Dermis microvascular lymphatic vessel endothelial cell (primary cell): Measurements from ENCODE around the gene ZNF428. TPM values are rescaled to one million over a fixed set of nuclear protein-coding genes. Genes with fewer than 3 reads are reported as not detected.
"Not testable (repeated sequence)": the region's sequence is repeated elsewhere in the genome, so short reads cannot be mapped to it uniquely, and the experiment has no call there.

Source experiments
- DNase-seq, 2 donors: peaks; one replicate each; pipeline versions ENCODE4 v3.0.0 to v3.0.0-alpha.2; 2010; ENCODE audit warnings: low read depth in 2 of 2
- total RNA-seq: library from RNA; depleted of rRNA; stranded (reverse); fragments of >200 nt; gene quantifications from 2 replicates; pipeline ENCODE4 v1.2.1, GENCODE V29; 2014

Gene ZNF428
- total RNA-seq, 1 donor from 2014 or later: 55.1 TPM

DNA sequence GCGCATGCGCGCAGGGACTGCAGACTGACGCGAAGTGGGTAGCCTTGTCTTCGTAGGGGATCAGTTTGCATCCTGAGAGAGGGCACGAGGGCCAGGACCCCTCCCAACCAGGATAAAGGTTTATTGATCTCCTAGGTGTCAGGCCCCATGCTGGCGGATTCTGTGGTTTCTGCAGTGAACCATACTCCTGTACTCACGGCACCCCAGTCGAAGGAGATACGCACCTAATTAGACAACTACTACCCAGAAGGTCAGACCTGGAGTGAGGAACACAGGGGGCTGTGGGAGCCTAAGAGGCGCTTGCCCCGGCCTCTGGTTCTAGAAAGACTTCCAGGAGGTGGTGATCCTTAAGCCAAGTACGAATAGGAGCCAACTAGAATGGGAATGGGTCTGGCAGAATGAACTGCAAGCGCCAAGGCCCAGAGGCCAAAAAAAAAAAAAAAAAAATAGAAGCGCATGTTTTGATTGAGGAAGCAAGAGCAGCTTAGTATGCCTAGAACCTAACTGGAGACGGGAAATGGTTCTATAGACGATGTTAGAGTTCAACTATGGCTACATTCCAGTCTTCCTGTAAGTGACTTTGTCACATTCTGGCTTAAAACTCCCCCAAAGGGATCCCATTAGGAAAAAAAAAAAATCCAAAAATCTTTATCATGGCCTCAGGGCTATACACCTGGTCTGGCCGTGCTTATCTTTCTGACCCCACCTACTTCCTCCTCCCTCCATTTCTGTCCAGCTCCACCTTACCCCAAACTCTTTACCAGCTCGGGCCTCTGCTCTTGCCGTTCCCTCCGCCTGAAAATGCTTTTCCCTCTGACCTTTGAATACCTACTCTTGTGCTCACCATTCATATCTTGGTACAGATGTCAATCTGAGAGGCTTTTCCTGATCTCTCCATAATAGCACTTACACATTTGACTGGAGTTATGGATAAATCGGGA is 902 bp upstream of the ZNF428 start:
- no peak for DNase-seq

DNA sequence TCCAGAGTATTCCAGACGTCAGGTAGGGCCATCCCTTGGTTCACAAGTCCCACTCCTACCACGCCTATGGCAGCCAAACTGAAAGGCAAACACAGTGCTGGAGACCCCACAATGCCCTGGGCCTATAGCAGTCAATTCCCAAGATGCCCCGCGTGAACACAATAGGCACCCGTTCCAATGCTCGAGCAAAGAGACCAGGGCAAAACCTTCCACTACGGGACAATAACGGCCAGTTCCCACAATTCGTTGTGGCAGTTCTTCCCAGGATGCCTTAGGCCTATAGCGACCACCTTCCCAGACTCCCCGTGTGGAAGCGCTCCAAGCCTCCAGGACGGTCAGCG is 538 bp downstream of the ZNF428 start:
- peak; percentile 30 to 55 for DNase-seq

DNA sequence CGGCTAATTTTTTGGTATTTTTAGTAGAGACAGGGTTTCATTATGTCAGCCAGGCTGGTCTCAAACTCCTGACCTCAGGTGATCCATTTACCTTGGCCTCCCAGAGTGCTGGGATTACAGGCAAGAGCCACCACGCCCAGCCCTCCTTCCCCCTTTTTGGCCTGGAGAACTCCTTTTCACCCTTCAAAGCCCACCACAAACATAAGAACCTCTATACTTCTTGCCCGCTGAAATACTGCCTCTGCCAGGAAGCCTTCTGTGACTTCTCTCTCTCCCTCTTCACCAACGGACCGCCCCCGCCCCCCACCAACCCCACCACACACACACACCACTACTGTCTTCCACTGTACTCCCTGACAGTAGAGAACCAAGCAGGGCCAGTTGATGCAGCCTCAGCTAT is 2.5 kb downstream of the ZNF428 start:
- DNase-seq: no peak

DNA sequence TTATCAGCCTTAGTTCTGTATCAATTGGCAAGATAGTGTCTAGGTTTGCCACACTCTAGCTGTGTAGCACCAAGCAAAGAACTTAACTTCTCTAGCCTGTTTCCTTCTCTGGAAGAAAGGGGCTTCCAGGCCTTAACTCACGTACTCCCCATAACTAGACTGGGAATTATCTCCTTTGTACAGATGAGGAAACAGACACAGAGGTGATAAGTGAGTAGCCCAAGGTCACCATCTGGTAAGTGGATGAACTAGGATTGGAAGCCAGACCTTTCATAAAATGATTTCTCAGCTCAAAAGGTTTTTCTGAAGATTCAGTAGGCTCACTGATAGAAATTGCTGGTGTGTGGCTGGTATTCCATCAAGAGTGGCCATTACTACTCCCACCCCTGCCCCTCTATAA is 3.1 kb downstream of the ZNF428 start:
- no peak for DNase-seq

DNA sequence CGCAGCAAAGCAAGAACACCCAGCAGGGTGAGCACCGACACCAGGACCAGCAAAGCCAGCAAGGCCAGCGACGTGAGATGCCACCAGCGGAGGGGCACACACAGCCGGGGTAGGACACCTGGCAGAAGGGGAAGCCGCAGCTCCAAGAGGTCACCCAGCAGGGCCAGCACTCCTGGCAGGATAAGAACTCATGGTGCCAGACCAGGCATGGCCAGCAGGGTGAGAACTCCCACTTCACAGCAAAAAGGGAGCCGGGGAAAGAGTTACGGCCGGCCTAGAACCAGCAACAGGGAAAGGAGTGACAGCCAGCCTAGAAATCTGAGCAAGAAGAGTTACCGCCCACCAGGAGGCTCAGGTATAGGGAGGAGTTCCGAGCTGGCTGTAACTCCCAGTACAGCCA is 7.1 kb downstream of the ZNF428 start:
- DNase-seq: no peak

DNA sequence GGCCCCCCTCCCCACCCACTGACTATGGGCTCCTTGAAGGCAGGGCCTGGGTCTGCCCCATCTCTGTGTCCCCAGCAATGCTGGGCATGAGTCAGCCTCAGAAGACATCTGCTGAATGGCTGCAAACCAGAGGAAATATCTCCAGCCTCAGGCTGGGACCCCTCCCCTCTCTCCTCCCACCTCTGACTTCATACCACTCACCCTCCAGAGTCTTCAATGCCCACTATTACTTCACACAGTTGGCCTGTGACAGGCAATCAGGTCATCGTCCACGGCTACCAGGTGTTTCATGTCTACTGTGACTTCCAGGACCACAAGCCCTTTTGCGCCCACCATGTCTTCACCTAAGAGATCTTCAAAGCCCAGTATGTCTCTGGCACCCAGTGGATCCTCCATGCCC is 7.6 kb downstream of the ZNF428 start, which contains the start of gene SRRM5:
TSS of gene SRRM5 (plus strand) at position 301 of the 400 bp plus-strand sequence. CDS start at position 335, 34 bp downstream.
- DNase-seq: no peak

DNA sequence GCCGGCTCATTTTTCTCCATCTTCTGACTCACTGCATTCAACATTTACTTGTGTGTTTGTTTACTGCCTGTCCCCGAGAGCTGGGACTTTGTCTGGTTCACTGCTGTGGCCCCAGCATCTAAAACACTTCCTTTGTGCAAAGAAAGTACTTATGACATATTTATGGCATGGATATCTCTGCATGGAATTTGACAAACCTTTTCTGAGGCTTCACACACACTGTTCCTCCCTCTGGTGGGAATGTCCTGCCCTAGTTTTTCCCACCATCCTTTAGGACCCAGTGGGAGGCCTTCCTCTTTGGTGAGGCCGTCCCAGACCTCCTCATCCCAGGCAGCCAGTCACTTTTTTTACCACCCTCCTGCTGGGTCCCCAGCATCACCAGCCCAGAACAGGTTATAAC is 8.9 kb downstream of the ZNF428 start:
- DNase-seq: no peak

DNA sequence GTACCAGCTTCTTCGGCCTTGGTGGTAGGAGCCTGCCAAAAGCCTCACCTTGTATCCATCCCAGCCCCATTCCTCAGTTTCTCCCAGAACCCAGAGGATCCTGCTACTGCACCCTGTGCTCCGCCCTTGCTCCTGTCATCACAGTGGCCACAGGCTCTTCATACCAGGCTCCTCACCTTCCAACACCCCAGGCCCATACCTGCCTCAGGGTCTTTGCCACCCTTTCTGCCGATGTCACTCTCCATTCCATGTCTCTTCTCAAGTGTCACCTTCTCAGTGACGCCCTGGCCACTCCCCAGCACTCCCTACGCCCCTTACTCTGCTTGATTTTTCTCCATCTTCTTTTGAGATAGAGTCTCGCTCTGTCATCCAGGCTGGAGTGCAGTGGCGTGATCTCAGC is 9.6 kb downstream of the ZNF428 start:
- no peak for DNase-seq

DNA sequence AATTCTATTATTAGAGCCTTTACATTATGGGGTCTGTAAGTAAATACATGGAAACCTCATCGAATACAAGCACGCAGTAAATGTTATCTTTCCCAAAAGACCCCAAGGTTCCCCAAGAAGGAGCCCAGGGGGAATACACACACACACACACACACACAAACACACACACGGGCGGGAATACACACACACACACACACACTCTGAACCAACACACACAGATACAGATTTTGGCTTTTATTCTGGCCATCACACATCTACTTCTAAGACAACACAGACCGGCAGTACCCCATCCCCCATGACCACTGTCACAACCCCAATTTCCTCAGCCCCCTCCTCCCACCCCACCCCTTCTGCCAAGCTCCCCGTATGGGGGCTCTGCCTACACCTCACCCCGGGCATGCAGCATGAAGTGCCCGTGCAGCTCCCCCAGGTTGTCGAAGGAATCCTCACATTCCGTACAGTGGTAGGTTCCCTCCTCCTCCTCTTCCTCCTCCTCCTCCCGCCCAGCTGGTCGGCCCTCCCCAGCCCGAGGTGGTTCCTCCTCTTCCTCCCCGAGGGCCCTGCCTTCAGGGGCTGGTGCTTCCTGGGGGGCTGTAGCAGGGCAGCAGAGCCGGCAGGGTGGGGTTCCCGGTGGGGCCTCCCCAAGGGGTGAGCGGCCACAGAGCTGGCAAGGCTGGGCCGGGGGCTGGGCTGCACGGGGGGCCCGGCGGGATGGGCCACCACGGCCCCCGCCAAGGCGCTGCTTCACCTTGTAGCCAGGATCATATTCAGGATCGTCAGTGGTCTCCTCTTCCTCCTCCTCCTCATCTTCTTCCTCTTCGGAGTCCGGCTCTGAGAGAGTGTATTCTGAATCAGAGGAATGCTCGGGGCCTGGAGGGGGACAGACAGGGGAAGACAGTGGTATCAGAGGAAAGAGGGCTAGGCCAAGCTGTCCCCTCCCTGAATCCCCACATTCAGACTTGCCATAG is 11.9 kb downstream of the ZNF428 start:
- DNase-seq: no peak

DNA sequence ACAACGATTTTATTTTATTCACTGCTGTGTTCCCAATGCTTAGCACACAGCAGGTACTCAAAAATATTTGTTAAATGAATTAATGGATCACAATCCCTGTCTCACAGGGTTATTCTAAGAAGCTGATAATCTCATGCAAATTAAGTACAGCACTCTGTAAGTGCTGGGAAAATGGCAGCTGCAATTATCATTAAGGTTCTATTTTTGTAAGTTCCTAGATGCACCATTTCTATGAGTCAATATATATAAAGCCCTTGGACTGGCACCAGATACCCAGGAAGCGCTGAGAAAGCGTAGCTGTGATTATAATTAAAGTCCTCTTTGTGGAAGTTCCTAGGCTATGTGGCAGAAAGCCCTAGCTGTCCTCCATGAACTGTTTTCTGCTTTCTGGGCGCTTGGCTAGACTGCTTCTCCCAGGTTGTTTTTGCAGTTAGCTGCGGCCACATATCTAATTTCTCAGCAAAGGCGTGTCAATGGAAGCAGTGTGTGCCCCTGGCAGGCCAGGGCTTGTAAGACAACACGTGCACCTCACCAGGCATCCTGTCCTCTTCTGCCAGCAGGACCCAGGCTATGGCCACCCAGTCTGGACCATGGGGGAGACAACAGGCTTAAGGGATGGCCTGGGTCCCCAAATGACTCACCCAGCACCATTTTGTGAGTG is 12.7 kb downstream of the ZNF428 start:
- DNase-seq: no peak

DNA sequence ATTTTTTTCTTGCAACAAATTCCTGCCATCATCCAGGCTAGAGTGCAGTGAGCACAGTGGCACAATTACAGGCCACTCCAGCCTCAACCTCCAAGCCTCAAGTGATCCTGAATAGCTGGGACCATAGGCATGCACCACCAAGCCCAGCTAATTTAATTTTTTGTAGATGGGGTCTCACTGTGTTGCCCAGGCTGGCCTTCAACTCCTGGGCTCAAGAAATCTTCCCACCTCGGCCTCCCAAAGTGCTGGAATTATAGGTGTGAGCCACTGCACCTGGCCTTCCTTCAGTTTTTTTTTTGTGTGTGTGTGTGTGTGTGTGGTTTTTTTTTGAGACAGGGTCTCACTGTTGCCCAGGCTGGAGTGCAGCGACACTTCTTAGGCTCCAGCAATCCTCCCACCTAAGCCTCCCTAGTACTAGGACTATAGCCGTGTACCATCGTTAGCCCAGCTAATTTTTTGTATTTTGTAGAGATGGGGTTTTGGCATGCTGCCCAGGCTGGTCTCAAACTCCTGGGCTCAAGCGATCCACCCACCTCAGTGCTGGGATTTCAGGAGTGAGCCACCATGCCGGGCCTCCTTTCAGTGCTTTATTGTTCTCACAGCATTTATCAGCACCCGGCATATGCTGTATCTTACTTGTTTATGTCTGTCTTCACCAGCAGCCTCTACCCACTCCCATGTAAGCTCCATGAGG is 13.4 kb downstream of the ZNF428 start:
- DNase-seq: no peak

DNA sequence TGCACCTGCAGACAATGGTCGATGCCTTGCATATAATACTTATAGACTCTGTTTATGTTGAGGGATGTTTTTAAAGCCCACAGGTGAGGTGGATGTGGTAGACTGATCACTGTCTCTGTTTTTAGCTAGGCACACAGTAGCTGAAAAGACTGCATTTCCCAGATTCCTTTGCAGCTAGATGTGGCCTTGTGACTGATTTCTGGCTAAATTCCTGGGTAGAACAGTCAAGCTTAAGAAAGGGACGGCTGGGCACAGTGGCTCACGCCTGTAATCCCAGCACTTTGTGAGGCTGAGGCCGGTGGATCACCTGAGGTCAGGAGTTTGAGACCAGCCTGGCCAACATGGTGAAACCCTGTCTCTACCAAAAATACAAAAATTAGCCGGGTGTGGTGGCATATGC is 19.1 kb downstream of the ZNF428 start:
- DNase-seq: not testable (repeated sequence)

DNA sequence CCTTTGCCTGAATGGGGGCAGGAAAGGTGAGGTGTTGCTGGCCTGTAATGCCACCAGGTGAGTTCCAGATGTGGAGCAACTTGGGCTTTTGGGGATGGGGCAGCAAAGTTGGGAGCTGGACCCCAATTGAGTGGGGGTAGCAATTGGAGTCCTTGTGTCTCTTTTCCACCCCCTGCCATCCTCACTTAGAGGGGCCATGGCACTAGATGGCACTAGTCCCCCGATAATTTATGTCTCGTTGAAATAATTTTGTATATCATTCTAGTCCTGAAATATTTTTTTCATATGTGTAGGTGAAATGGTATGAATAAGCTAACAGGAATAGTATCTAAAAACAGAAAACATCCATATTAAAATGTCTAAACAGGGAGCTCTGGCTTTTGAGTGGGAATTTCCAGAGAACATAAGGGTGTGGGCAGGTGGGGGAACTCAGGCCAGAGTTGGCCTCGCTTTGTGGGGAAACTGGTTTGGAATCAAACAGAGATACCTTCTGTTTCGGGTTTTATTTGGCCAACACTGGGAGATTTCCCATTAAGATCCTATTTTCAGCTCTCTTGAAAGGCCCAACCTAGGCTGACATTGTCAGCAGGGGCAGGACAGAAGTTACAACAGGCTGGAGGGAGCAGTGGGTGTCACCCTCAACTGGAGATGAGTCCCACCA is 19.7 kb downstream of the ZNF428 start:
- no peak for DNase-seq

DNA sequence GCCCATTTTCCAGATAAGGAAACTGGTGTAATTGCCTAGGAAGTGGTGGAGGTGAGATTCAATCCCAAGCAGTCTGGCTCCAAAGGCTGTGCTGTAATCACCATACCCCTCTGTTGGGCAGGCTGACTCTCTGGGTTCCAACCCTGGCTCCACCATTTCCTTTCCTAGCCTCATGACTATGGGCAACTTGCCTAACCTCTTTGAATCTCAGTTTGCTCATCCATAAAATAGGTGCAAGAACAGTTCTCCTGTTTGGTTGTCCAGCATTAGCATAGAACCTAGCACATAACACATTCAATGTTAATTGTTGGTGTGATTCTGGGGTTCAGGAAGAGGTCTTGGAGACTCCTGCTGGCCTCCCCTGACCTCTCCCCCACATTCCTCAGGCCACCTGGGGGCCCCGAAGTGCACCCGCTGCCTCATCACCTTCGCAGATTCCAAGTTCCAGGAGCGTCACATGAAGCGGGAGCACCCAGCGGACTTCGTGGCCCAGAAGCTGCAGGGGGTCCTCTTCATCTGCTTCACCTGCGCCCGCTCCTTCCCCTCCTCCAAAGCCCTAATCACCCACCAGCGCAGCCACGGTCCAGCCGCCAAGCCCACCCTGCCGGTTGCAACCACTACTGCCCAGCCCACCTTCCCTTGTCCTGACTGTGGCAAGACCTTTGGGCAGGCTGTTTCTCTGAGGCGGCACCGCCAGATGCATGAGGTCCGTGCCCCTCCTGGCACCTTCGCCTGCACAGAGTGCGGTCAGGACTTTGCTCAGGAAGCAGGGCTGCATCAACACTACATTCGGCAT is 20.8 kb downstream of the ZNF428 start:
- DNase-seq: no peak

DNA sequence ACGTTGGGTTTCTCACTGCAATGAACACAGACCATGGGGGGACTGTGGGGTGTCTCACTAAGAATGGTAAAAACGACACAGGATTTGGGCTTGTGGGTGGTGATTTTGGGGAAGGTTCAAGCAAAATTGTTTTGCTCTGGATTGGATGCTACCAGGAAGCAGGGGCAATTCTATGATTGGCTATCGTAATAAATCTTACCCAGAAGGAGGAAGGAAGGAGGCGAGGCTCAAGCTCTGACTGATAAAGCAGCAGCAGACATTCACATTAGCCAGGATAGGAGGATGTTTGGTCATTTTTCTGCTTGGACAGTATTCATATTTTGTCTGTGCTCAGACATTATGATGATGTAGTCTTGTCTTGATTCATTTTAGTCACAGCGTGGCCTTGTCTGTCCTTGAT is 21.6 kb downstream of the ZNF428 start:
- no peak for DNase-seq

DNA sequence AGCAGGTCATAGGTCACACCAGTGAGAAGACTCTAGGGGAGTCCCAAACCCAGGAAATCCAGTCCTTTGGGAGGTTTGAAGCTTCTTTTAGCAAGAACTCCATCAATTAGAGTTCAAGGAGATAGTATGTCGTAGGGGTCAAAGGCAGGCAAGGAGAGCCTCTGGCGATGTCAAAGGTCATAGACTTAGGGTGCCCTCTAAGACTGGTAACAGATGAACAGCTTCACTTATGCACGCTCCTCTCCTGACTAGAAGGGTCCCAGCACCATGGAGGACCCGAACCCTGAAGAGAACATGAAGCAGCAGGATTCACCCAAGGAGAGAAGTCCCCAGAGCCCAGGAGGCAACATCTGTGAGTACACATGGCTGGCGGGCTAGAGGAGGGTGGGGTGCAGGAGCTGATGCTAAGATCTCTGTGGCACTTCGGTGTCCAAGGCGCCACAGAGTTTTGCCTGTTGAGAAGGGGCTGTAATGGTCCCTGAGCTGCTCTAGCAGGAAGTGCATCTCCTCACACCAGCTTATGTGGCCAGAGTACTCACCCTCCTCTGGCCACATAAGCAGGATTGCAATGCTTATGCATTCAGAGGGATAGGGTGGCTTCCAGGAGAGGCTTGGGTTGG is 22.5 kb downstream of the ZNF428 start:
- peak in 1 of 2 donors; percentile 7 for DNase-seq

DNA sequence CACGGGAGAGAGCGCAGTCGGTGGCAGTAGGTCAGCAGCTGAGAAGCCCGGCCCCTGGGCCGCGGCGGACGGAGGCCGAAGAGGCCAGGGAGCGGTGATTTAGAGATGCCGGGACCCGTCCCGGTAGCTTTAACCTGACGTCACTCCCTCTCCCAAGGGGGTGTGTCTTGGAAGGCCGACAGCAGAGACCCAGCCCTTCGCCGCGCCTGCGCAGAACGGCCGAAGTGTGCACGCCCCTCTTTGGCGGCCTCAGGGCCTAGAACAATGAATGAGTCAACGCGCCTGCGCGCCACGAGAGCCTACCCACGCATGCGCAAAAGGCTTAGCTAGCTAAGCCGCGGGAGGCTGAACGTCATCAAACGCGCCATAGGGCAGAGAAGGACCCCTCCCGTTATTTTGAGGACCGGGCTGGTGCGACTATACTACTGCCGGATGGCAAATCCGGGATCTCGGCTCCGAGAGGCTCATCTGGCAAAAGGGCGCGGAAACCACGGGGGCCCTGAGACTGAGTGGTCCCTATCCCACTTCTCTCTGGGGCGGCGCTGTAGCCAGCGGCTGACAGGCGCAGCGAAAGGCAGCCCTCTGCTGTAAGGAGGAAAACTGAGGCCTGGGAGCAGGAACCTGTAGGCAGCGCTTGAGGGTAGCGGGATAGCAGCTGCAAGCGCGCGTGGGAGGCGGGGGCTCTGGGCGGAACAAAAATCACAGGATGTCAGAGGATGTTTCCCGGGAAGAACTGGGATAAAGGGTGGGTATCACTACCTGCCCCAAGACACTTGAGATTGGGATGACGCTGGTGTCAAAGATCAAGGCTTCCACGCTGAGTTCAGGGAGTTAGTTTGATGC is 23.2 kb downstream of the ZNF428 start, which contains the start of the genes IRGQ and ZNF576:
TSS of gene IRGQ (minus strand) at position 136 of the 843 bp plus-strand sequence. CDS start 796 bp downstream, outside the sequence.
TSS of gene ZNF576 (plus strand) at position 597 of the 843 bp plus-strand sequence. CDS start 514 bp downstream, outside the sequence.
- peak; percentile 99 to 100 for DNase-seq

DNA sequence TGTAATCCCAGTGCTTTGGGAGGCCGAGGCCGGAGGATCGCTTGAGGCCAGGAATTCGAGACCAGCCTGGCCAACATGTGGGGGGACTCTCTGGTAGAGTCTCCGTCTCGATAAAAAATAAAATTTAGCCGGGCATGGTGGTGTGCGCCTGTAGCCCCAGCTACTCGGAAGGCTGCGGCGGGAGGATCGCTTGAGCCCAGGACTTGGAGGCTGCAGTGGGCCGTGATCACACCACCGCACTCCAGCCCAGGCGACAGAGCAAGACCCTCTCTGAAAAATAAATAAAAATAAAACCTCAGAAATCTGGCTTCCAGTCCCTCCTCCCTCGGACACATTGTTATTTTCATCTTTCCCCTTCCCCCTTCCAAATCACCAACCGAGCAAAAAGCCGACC is 23.8 kb downstream of the ZNF428 start:
- DNase-seq: no peak
